Sciatic nerve (tissue), 2 donors: ENCODE data around the gene PAXIP1. TPM values are rescaled to one million over a fixed set of nuclear protein-coding genes. Genes with fewer than 3 reads are reported as not detected.

Experiments
- ATAC-seq: fragments of 200-7000 bp; cut with Tn5 transposase; one replicate; pipeline ENCODE4 v1.9.1; 2020; ENCODE audit warnings: mild to moderate bottlenecking, moderate library complexity
- DNase-seq: peaks from one replicate; pipeline ENCODE4 v3.0.0-alpha.2; 2020; ENCODE audit warnings: low spot score
- intact Hi-C: fragments of 100-400 bp; cut with DNase I; formaldehyde crosslinking; loops from one replicate; pipeline ENCODE4 v1.14.2; 2022
- total RNA-seq: library from RNA; stranded (reverse); fragmentation: NEBNext Ultra II Directional; extraction: Animal tissue kit (Norgen Biotek cat#: 25700); gene quantifications from one replicate; pipeline ENCODE4 v1.2.1, GENCODE V29; 2021
- donor health status: DM: no; HTN: no; CAD: no.
- donor health status: DM: no; HTN: no; CAD: no.

PAXIP1 gene
- total RNA-seq, 1 donor from 2014 or later, result 14.0 TPM

- DNase-seq, result no peak
- intact Hi-C loops, result loop anchor here (10.0 kb wide), 1 partner anchor 448 kb away; no protein-coding TSS in a partner anchor
- no peak for ATAC-seq
Measured at GRCh38 chr7:154916856-154917807, 85.8 kb downstream of the PAXIP1 start.

GRCh38 chr7:154916381-154916780, 86.5 kb downstream of the PAXIP1 start:
- DNase-seq (no peak), ATAC-seq (no peak)
- intact Hi-C loops, result loop anchor here (10.0 kb wide), 1 partner anchor 448 kb away; no protein-coding TSS in a partner anchor

DNA sequence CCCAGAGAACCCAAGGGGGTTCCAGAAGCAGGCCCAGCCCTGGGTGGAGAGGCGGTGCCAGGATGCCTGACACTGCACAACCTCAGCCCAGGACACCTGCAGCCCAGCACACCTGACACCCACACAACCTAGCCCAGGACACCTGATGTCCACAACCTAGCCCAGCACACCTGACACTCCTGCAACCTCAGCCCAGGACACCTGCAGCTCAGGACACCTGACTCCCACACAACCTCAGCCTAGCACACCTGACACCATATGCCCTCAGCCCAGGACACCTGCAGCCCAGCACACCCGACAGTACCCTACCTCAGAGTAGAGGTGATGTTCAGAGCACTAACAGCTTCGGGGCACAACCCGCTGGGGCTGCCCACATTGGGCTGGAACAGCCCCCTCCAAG, 87.3 kb downstream of the PAXIP1 start:
- ATAC-seq (no peak), DNase-seq (no peak)
- intact Hi-C loops, result loop anchor here (10.0 kb wide), 1 partner anchor 449 kb away; no protein-coding TSS in a partner anchor

DNA sequence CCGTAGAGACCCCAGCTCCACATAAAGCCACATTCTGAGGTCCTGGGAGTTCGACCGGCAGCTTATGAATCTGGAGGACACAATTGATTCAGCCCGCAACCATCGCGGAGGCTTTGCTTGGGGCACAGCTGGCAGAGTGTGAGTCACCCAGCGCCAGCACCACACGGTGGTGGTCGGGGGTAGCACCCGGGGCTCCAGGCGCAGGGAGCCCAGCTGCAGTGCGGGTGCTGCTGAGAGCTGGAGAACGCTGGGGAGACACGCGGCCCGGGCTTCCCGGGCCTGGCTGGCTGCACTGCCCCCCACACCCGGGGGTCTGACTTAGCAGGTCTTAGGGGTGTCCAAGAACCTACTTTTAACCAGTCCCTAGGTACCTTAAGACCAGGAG, 87.9 kb downstream of the PAXIP1 start:
- intact Hi-C loops, result loop anchor here (10.0 kb wide), 1 partner anchor 450 kb away; no protein-coding TSS in a partner anchor
- DNase-seq (no peak), ATAC-seq (no peak)

DNA sequence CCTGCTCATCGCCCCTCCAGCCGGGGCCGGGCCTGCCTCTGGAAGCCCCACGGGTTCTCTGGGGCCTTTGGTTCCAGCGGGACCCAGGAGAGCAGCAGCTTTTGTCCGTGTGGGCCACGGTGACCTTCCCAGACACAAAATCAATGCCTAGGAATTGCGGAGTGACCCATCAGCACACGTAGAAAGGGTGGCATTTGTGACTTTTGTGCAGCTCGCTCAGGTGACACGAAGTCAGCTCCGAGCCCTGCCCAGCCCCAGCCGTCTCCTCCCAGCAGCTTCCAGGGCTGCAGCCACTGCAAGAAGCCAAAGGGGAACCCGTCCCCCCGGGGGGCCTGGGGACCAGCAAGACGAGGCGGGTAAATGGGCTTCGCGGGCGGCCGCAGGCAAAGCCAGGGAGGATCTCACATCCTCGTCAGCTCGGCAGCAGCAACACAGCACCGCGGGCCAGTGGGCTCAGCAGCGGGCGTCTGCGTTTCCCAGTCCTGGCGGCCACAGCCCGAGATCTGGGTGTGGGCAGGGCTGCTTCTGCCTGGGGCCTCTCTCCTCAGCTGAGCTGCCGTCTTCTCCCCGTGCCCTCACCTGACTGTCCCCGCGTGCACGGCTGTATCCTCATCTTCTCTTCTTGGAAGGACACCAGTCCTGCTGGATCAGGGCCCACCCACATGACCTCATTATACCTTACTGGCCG, 88.5 kb downstream of the PAXIP1 start:
- intact Hi-C loops, result loop anchor here (10.0 kb wide), 1 partner anchor 450 kb away; no protein-coding TSS in a partner anchor
- DNase-seq, result no peak
- ATAC-seq, result no peak

- ATAC-seq, result peak; percentile 92
- DNase-seq, result peak; percentile 94
- intact Hi-C loops, result loop anchor here (10.0 kb wide), 1 partner anchor 451 kb away; no protein-coding TSS in a partner anchor
Measured at GRCh38 chr7:154913638-154914307, 89.2 kb downstream of the PAXIP1 start.

GRCh38 chr7:154912871-154913637, 89.9 kb downstream of the PAXIP1 start:
- intact Hi-C loops, result loop anchor here (10.0 kb wide), 1 partner anchor 452 kb away; no protein-coding TSS in a partner anchor
- no peak for DNase-seq
- ATAC-seq, result no peak

GRCh38 chr7:154911862-154912455, 91.0 kb downstream of the PAXIP1 start:
- ATAC-seq (no peak), DNase-seq (no peak)
- intact Hi-C loops, result loop anchor here (10.0 kb wide), 1 partner anchor 453 kb away; no protein-coding TSS in a partner anchor

- DNase-seq (no peak), ATAC-seq (no peak)
- intact Hi-C loops, result loop anchor here (10.0 kb wide), 1 partner anchor 453 kb away; no protein-coding TSS in a partner anchor
Measured at GRCh38 chr7:154911411-154911810, 91.5 kb downstream of the PAXIP1 start.

- no peak for ATAC-seq
- no peak for DNase-seq
- intact Hi-C loops, result loop anchor here (10.0 kb wide), 1 partner anchor 454 kb away; no protein-coding TSS in a partner anchor
Measured at GRCh38 chr7:154910977-154911376, 91.9 kb downstream of the PAXIP1 start.

GRCh38 chr7:154910125-154910524, 92.8 kb downstream of the PAXIP1 start:
- intact Hi-C loops, result loop anchor here (10.0 kb wide), 1 partner anchor 455 kb away; no protein-coding TSS in a partner anchor
- no peak for DNase-seq
- ATAC-seq, result no peak

- intact Hi-C loops, result loop anchor here (10.0 kb wide), 1 partner anchor 455 kb away; no protein-coding TSS in a partner anchor
- ATAC-seq (no peak), DNase-seq (no peak)
Measured at GRCh38 chr7:154909241-154910105, 93.5 kb downstream of the PAXIP1 start.

DNA sequence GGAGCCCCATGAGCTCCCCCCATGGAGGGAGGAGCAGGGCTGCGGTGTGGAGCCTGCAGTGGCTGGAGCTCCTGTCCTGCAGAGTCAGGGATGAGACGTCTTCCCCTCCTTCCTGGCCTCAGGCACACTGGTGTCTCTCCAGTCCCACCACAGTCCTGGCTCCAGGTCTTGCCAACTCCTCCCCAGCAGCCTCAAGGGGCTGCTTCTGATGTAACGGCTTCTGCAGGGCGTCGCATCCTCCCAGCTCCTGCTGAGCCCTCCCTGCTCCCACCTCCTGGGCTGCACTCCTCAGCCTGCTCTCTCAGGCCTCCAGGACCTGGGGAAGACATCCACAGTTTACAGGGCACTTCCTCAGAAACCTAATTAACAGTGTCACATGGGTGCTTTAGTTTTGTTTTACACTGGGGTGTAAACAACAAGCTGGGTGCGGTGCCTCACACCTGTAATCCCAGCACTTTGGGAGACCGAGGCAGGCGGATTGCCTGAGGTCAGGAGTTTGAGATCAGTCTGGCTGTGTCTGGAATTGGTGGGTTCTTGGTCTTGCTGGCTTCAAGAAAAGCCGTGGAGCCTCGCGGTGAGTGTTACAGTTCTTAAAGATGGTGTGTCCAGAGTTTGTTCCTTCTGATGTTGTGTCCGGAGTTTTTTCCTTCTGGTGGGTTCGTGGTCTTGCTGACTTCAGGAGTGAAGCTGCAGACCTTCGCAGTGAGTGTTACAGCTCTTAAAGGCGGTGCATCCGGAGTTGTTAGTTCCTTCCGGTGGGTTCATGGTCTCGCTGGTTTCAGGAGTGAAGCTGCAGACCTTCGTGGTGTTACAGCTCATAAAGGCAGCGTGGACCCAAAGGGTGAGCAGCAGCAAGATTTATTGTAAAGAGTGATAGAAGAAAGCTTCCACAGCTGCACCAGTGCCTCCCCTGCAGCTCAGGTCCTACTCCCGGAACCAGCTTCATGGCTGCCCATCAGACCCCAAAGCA, 95.0 kb downstream of the PAXIP1 start:
- intact Hi-C loops, result no loop called here
- ATAC-seq, result no peak
- no peak for DNase-seq

- ATAC-seq (no peak), DNase-seq (no peak)
- intact Hi-C loops, result no loop called here
Measured at GRCh38 chr7:154906736-154907355, 96.1 kb downstream of the PAXIP1 start.

GRCh38 chr7:154906201-154906600, 96.7 kb downstream of the PAXIP1 start:
- no peak for ATAC-seq
- intact Hi-C loops, result no loop called here
- no peak for DNase-seq
